Endodermal cell (in vitro differentiated cells): Measurements from ENCODE around the gene RHEB. TPM values are rescaled to one million over a fixed set of nuclear protein-coding genes. Genes with fewer than 3 reads are reported as not detected.
A peak's percentile ranks its signal among the peaks of the same experiment; 100 is the strongest.

ENCODE experiments used
- DNase-seq: peaks from one replicate; pipeline ENCODE4 v3.0.0-alpha.2; 2017
- H3K27ac ChIP-seq: 2 replicates; pipeline ENCODE4 v1.5.1; 2013; ENCODE audit warnings: mild to moderate bottlenecking, low read depth, low read length, moderate library complexity
- H3K27me3 ChIP-seq: 2 replicates; pipeline ENCODE4 v1.6.1; 2013; ENCODE audit warnings: mild to moderate bottlenecking, low read length, moderate library complexity; ENCODE audit not compliant: insufficient read depth, control insufficient read depth, poor library complexity, severe bottlenecking
- H3K36me3 ChIP-seq: 2 replicates; pipeline ENCODE4 v1.7.0; 2013; ENCODE audit warnings: mild to moderate bottlenecking, low read length, moderate library complexity; ENCODE audit not compliant: control insufficient read depth, insufficient read depth
- H3K4me1 ChIP-seq: one replicate; pipeline ENCODE4 v1.7.0; 2013; ENCODE audit warnings: low read length; ENCODE audit not compliant: control insufficient read depth, insufficient read depth
- H3K4me3 ChIP-seq: 2 replicates; pipeline ENCODE4 v1.5.1; 2013; ENCODE audit warnings: mild to moderate bottlenecking, low read length, moderate library complexity
- H3K9ac ChIP-seq: 2 replicates; pipeline ENCODE4 v1.6.1; 2013; ENCODE audit warnings: mild to moderate bottlenecking, low read length, moderate library complexity; ENCODE audit not compliant: poor library complexity, severe bottlenecking; ENCODE audit errors: extremely low read depth
- H3K9me3 ChIP-seq: 2 replicates; pipeline ENCODE4 v1.6.1; 2013; ENCODE audit warnings: mild to moderate bottlenecking, low read length, moderate library complexity; ENCODE audit not compliant: control insufficient read depth
- H3K27ac Mint-ChIP-seq: 2 replicates; pipeline ENCODE4 v1.8.0; 2020; ENCODE audit warnings: mixed read lengths
- H3K27me3 Mint-ChIP-seq: 2 replicates; pipeline ENCODE4 v1.8.0; 2021; ENCODE audit warnings: mild to moderate bottlenecking, mixed read lengths; ENCODE audit not compliant: insufficient read depth
- H3K36me3 Mint-ChIP-seq: 2 replicates; pipeline ENCODE4 v1.8.0; 2020; ENCODE audit warnings: low read depth, mixed read lengths
- H3K4me1 Mint-ChIP-seq: 2 replicates; pipeline ENCODE4 v1.8.0; 2020; ENCODE audit warnings: mixed read lengths
- H3K4me3 Mint-ChIP-seq: 2 replicates; pipeline ENCODE4 v1.8.0; 2020; ENCODE audit warnings: mild to moderate bottlenecking, moderate library complexity, mixed read lengths
- H3K9me3 Mint-ChIP-seq: 2 replicates; pipeline ENCODE4 v1.8.0; 2020; ENCODE audit warnings: mild to moderate bottlenecking, mixed read lengths
- WGBS, 2 experiments: methylation state at CpG; one replicate each; pipeline versions ENCODE4 v1.1.5 to v1.1.7; 2013; ENCODE audit warnings: missing lambda C conversion rate in 2 of 2, mixed read lengths in 1 of 2; ENCODE audit not compliant: insufficient coverage in 1 of 2, insufficient read length in 1 of 2; 5-methylcytosine and 5-hydroxymethylcytosine counted together
- total RNA-seq, 2 donors: library from RNA; stranded (reverse); fragmentation: NEBNext Ultra II Directional in 1 of 2; extraction: Animal tissue kit (Norgen Biotek cat#: 25700) in 1 of 2; gene quantifications; 2 replicates in 1 of 2; 3 replicates in 1 of 2; pipeline ENCODE4 v1.2.1, GENCODE V29; 2021
- TF ChIP-seq, protein P1 (sequence below): fragments of 200-600 bp; sonication (generic); conservative IDR thresholded peaks from 2 replicates; pipeline ENCODE4 v1.5.0; 2021; ENCODE audit warnings: antibody characterized with exemption, mild to moderate bottlenecking

The RHEB gene
- total RNA-seq, 2 donors from 2014 or later = 108 to 113 TPM

DNA sequence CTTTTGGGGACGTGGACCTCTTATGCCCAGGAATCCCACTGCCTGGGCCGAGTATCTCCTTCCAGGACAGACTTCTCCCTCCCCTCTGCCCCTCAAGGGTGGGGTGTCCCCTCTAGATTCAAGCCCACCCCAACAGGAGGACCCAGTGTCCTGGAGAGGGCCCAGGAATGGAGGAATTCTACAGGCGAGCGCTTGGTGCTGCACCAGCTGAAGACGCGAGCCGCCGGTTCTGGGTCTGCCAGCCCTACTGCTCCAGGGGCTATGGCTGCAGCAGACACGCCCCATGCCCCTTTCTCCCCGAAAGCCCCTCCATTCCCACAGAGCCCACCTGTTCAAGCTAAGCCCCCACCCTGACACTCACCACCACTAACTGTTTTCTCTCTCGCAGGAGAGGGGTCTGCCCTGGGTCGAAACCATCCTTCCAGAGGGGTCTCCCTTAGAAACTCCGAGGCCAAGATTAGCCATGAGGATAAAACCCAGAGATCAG lies 88.4 kb downstream of the RHEB start:
- WGBS, 2 experiments = 90 to 100% methylated on average over 3 to 12 of the region's 13 CpGs
- Histone ChIP-seq H3K4me1 (peaks cover 10% of the 10 kb centered on the region), H3K27me3 (no peaks in the 10 kb centered on the region), H3K4me3 (no peak overlapping the region), H3K27ac (no peak overlapping the region), H3K36me3 (no peaks in the 10 kb centered on the region), H3K9ac (no peak overlapping the region), H3K9me3 (no peaks in the 10 kb centered on the region)
- TF ChIP-seq, protein P1, sequence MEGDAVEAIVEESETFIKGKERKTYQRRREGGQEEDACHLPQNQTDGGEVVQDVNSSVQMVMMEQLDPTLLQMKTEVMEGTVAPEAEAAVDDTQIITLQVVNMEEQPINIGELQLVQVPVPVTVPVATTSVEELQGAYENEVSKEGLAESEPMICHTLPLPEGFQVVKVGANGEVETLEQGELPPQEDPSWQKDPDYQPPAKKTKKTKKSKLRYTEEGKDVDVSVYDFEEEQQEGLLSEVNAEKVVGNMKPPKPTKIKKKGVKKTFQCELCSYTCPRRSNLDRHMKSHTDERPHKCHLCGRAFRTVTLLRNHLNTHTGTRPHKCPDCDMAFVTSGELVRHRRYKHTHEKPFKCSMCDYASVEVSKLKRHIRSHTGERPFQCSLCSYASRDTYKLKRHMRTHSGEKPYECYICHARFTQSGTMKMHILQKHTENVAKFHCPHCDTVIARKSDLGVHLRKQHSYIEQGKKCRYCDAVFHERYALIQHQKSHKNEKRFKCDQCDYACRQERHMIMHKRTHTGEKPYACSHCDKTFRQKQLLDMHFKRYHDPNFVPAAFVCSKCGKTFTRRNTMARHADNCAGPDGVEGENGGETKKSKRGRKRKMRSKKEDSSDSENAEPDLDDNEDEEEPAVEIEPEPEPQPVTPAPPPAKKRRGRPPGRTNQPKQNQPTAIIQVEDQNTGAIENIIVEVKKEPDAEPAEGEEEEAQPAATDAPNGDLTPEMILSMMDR = no peak
- Mint-ChIP-seq H3K4me3 (no peak overlapping the region), H3K27ac (no peak overlapping the region), H3K4me1 (peaks cover 36% of the 10 kb centered on the region), H3K27me3 (no peaks in the 10 kb centered on the region), H3K9me3 (no peaks in the 10 kb centered on the region), H3K36me3 (no peaks in the 10 kb centered on the region)
- no peak for DNase-seq

DNA sequence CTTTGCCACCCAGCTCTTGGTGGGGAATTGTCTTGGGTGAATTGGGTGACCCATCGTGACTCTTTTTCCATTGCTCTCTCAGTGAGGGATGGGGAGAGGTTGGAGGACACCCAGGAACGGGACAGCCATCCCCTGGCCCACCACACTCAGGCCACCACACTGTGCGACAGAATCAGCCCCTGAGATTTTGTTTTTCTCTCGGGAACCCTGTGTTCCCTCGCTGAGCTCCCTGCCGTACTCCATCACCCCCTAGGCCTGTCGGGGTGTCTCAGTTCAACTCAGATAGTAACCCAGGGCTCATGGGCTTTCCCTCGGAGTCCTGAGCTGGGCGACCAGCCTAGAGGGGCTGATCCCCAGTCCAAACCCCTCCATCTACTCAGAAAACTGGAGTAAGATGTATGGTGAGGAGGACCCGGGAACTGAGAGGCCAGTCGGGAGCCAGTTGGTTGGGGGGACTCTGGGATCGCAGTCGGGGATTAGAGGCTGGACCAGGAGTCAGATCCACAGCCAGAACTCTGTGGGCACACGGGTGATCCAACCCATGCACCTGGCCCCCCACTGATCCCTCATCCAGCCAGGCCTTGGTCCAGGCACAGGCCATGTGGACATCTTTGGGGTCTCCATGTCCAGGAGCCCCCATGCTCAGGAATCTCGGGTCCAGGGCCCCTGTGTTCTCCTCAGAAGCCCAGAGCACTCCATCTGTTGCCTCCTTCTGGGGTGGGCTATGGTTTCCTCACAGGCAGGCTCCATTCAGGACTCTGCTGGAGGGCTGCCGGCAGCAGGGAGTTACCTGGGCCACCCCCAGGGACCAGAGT lies 89.1 kb downstream of the RHEB start:
- Histone ChIP-seq H3K9ac (no peak overlapping the region), H3K4me3 (no peak overlapping the region), H3K27ac (no peak overlapping the region), H3K9me3 (no peaks in the 10 kb centered on the region), H3K27me3 (no peaks in the 10 kb centered on the region), H3K4me1 (peaks cover 12% of the 10 kb centered on the region), H3K36me3 (no peaks in the 10 kb centered on the region)
- Mint-ChIP-seq H3K27me3 (no peaks in the 10 kb centered on the region), H3K4me3 (no peak overlapping the region), H3K36me3 (no peaks in the 10 kb centered on the region), H3K27ac (no peak overlapping the region), H3K4me1 (peaks cover 43% of the 10 kb centered on the region), H3K9me3 (no peaks in the 10 kb centered on the region)
- TF ChIP-seq, protein P1 = no peak
- 95 to 100% methylated on average over 7 to 16 of the region's 16 CpGs for WGBS, 2 experiments
- DNase-seq = no peak

DNA sequence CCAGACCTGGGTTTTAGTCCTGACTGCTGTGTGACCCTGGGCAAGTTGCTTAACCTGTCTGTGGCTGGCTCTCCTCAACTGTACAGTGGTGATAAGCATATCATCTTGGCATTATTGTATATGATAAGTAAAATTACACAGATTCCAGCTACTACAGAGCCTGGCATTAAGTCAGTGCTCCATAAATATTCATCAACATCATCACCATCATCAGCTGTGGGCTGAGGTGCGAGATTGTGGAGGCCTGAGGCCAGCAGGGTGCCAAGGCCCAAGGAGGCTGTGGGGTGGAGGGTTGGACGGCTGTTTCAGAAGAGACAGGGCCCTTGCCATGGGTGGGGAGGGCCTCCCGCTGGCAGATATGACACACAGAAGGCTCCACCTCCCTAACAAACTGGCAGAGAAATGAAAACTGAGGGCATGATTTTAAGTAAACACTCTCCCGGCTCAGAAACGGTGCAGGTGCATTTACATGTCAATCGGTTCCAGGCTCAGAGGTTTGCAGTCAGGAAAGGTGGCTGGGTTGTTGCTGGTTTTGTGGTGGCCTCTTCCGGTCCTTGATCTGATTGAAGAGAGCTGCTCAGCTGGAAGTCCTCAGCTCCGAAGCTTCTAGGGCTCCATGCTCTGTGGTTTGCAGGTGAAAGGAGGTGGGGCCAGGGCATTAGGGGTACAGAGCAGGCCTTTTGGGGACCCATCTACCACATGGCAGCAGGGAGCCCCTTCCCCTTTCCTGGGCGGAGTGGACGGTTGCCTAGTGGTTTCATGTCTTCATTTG lies 89.9 kb downstream of the RHEB start:
- TF ChIP-seq, protein P1 = no peak
- Mint-ChIP-seq H3K9me3 (no peaks in the 10 kb centered on the region), H3K36me3 (no peaks in the 10 kb centered on the region), H3K27me3 (no peaks in the 10 kb centered on the region), H3K4me1 (peaks cover 47% of the 10 kb centered on the region), H3K4me3 (no peak overlapping the region), H3K27ac (peak overlapping the region; percentile 49)
- H3K27me3 ChIP-seq = no peaks in the 10 kb centered on the region
- WGBS, 2 experiments = 69 to 90% methylated on average over 3 to 10 of the region's 10 CpGs
- no peak overlapping the region for H3K4me3 ChIP-seq
- no peaks in the 10 kb centered on the region for H3K36me3 ChIP-seq
- no peak for DNase-seq
- no peak overlapping the region for H3K9ac ChIP-seq
- H3K9me3 ChIP-seq = no peaks in the 10 kb centered on the region
- H3K27ac ChIP-seq = no peak overlapping the region
- H3K4me1 ChIP-seq = peaks cover 16% of the 10 kb centered on the region
